IPS DF 4.7 (cell line): ENCODE results near the gene RAPGEF5.

Experiments used
- DNase-seq: peaks from one replicate; pipeline ENCODE4 v3.0.0-alpha.2; 2013; ENCODE audit warnings: low spot score; ENCODE audit errors: extremely low read depth

Gene RAPGEF5

DNA sequence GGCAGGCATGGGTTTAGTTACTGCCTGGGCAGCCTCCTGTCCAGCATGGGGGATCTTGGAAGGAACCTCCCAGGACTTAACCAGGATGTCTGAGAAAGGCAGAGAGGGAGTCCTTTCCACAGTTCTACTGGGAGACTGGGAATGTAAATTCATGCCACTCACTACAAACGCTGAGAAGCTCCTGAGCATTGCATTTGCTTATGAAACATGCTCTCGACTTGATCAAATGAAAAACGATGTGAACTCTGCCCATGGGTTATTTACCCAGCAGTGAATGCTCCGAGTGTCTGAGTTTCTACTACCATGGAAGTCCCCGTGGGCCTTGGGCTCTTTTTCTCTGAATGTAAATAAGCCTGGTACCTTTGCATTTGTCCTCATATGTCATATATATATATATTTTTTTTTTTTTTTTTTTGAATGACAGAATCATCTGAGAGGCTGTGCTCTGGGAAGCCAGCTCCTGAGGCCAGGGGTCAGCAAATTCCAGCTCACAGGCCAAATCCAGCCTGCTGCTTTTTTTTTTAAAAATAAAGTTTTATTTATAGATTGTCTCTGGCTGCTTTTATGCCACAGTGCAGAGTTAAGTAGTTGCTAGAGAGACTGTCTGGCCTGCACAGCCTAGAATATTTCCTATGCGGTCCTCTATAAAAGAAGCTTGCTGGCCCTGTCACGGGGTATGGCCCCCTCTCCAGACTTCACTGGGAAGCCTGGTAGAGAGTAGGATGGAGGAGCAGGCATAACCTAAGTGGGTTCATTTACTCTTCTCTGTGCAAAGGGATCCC, 21.4 kb upstream of the RAPGEF5 start:
- no peak for DNase-seq

DNA sequence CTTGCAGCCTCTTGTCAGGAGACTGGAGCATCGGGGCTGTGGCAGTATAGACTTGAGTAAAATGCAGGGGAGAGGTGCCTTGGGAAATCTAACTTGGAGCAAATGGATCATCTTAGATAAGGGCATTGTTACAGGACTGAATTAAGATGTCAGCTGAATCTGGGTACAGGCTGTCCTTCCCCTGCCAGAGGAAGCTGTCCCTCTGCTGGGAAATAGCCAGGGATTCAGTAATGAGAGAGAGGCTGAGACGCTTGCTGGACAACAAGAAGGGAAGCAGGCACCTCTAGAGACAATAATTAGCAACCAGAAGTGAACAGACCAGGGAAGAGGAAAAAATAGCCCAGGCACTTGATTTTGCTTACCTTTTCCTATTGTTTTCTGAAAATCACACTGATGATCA, 20.7 kb upstream of the RAPGEF5 start:
- no peak for DNase-seq

DNA sequence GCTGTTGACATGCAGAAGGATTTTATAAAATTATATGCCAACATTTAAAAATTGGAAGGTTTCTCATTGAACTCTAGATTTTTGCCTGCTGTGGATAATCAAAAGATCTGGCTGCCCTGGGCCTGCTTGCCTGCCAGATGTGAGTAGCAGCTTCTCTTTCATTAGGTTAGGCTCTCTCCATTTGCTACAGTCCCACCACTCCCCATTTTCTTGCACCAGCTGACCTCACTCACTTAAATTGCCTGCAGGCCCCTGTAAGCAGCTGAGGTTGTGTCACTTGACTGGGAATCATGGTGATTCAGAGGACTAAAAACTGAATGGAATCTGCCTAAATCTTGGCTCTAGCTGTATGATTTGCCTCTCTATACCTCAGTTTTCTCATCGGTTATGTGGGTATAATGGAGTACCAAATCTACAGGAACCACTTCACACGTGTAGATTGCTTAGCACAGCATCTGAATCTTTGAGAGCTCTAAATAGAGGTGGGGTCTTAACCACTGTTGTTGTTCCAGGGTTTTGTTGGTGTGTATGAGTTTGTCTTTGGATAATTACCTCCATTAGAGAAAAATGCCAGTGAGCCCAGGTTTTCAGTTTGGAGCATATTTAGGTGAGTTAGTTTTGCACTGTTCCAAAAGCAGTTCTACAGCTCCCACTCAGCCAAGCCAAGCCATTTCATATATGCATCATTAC, 18.6 kb upstream of the RAPGEF5 start:
- no peak for DNase-seq

DNA sequence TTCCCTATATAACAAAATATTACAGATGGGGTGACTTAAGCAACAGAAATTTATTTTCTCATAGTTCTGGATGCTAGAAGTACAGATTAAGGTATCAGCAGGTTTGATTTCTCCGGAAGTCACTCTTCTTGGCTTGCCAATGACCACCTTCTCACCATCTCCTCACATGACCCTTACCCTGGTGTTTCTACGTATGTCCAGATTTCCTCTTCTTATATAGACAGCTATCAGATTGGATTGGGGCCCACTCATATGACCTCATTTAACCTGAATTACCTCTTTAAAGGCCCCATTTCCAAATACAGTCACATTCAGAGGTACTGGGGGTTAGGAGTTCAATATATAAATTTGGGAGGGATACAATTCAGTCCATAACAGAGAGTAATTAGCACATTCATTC, 17.0 kb upstream of the RAPGEF5 start:
- DNase-seq, result no peak

DNA sequence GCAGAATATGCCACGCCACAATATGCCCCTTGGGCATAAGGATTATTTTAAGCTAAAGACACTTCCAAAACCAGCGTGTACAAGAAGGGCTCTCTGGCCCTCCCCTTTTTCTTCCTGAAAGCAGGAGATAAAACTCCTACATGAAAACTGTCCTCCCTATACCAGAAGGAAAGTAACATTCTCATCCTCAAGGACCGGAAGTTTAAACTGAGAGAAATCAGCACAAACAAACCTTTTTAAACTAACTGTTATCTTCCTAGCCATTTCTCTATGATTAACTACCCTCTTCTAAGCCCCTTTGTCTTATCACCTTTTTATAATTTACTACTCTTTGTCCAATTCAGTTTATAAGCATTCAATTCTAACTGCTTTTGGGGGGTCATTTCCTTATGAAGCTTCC, 16.4 kb upstream of the RAPGEF5 start:
- no peak for DNase-seq

DNA sequence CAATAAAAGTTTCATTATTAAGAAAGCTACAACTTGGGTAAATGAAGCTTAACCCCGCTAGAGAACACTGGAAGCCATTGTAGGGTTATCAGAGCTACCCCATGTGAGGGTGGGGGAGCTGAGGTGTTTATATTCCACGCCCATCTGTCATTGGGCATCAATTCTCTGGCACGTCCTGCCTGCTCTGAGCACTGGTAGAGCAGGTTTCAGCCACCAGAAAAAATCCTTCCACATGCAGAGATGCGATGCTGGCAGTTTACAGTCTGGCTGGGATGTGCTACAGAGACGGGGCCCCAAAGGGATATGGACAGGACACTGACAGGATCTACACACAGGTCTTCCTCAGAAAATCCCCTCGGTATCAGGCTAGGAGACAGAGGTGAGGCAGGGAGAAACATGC, 15.9 kb upstream of the RAPGEF5 start:
- DNase-seq, result no peak

DNA sequence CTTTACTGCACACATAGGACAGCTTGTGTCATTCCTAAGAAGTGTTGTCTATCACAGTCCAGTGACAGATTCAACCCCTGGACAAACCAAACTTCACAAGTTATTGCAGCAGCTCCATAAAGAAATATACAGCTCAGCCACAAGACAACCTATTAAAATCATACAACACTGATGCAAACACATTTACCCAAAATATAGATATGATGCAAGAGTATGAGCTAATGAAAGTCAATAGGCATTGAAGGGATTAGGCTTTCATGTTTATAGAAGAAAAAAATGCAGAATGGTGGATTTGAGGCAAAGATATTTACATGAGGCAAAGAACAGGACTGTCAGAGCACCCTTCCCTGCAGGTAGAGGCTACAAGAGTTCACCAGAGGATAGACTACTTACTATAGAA, 14.9 kb upstream of the RAPGEF5 start:
- DNase-seq, result no peak

DNA sequence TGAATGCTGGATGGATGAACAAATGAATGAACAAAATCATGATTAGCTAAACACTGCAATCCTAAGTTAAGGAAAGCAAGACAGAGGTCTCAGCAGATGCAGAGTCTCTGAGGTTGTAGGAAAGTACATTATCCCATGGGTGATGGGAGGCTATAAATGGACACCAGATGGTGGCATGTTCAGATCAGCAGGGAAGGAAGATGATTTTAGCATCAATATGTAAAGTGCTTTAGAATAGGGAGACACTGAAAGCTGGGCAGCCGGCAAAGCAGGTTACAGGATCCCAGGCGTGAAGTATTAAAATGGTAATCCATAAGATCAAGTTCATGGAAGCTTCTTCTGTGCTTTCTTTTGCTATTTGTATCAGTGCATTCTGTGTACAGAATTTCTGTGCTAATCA, 7.9 kb upstream of the RAPGEF5 start:
- DNase-seq, result no peak

DNA sequence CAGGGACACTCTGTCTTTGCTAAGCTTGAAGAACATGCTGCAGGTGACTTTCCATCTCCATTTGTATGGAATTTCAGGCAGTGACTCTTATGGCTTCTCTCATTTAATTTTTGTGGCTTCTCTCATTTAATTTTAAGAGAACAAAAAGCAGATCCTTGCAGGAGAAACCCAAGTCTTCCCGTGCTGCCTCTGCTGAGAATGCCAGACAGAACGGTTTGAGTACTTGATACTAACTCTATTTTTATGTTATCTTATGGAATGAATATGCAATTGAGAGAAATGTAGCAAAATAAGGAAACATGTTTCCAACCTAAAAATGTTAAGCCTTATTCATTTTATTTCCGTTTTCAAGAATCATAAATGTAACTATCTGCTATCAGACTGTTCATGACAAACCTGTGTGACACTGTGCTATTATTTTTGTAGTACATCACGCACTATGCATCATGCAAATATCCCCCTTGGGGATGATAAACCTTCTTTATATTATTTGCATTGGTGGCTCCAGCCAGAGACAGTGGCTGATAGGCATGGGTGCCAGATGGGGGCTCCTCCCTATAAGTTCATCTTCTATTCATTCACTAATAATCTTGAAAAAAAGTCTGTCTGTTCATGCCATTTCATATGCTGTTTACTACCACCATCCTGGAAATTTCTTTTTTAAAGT, 6.9 kb upstream of the RAPGEF5 start:
- no peak for DNase-seq

DNA sequence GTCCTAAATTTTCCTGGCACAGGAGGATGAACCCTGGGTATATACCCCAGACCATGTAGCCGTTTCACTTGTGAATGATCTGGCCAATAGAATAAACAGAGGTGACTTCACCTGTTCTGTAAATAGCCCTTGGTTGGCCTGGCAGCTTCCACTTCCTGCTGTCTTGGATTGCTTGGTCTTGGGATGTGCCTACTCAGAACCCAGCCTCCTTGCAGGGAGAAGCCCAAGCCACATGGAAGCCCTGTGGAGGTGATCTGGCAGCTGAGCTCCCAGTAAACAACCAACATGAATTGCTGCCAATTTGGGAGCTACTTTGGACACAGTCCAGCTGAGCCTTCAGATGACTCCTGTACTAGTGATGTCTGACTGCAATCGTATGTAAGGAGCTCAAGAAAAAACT, 4.8 kb upstream of the RAPGEF5 start:
- no peak for DNase-seq

DNA sequence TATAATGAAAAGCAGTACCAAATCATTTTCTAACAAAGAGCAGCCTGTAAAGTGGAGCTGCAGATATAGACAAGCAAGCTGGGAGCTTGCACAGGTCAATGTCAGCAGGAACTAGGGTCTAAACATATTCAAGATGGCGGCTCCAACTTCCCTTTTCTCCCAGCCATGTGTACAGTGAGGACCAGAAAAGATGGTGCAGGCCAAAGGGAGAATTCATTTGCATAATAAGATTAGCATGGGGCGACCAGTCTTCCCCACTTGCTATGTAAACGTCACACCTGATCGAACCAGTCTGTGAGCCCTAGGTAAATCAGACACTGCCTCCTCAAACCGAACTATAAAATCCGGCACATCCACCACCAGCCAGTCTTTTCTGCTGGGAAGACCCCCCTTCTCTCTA, 4.4 kb upstream of the RAPGEF5 start:
- no peak for DNase-seq

DNA sequence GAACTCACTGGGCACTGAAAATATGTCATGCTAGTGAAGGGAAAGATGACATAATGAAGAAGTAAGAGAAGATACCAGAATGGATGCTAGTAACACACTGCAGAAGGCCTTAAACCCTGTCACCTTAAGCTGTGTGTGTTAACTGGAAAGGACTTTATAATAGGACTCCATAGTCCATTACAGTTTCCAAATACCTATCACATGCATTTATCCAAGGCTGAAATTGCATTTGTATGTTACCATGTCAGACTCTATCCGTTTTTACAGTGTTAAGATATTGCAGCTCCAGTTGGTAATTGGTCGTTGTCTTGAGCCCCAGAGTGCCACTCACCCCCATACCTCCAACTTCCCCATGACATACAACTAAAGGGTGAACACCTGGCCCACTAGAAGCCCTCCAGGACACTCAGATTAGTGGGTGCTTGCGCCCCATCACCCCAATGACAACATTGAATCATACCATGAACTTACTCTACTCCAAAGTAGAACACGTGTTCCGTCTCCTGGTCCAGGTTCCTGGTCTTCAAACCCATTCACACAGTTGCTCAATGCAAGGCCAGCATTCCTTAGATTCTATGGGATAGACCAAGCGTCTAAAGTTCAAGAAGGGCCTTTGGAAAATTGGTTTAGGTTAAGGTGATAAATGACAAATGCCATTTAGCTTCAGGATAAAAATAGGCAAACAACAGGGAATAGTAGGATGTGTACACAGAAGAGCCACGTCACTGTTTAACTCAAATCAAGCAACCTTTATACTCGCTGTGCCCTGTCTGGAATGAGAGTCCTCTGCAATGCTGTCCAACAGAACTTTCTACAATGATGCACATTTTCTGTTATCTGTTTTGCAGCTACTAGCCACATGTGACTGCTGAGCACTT, 2.1 kb upstream of the RAPGEF5 start:
- no peak for DNase-seq

DNA sequence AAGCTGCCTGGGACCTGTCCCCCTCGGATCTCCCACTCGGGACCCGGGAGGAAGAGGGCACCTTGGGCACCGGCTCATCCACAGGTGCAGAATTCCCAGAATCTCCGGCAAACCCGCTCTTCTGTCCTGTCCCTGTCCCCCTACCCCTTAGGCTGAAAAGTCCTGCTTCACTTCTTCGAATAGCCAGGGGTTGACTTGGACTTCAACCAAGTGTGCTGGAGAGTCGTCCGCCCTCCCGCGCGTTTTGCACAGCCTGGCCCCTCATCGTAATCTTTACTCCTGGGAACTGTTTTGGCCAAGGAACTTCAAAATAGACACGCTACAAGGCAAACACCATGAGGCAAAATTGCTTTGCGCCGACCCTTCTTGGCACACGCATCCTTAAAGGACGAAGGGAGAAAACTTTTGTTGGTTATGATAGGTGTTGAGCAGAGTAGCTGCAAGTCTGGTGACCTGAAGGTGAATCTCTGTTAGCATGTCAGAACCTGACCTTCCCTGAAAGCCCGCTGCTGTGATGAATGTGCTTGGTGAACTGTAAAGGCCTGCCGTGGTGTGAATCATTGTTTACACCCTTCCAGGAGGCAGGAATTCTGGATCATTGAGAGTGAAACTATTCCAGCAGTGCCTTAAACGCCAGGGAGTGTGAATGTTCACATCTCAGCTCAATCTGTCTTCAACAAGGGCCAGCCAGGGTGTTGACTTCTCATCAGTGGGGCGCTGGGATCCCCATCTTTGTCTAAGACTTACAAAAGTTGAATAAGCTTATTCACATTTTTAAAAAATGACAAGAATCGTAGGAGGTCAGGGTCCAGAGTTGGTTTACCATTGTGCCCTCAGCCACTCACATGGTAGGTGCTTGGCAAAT, 589 bp upstream of the RAPGEF5 start:
- no peak for DNase-seq

DNA sequence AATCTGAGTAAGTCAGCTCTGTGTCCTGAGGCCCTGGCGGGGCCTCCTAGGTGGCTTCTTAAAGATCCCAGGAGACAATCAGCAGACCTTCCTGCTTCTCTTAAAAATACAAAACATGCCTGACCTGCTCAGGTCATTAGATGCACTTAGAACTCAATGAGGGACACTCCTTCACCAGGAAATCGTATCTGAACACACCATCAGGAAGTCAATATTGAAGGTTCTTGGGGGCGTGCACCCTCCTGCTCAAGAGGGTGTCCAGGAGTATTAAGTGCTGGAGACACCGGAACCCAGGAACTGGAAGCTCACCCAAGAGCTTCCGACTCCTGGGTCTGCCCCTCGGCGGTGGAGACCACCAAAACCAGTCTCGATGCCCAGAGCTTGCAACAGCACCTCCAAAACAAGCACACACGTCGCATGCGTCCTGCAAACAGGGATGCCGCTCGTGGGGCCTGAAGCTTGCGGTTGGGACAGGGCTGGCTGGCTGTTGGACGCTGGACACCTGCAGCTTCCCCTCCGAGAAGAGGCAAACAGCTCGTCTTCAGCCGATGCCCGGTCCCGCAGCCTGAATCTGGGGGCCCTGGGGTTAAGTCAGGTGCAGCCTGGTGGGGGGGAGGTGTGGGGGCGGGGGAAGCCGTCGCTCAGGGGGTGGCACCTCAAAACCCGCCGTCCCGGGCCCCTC, 803 bp downstream of the RAPGEF5 start:
- DNase-seq, result no peak

DNA sequence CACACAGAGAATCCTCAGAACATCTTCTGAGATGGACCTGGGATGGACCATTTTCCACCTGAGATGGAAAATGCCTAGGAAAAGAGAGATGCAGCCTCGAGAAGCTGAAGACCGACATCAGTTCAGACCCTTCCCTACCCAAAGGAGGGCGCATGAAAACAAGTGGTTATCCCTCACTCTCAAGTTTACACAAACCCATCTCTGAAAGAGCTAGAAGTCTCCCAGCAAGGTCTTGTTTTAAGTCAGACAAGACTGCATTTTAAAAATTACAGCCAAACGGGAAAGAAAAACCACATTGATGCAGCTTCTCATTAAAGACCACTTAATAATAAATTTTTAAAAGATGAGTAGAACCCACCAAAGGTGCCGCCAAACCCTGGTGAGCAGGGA, 1.3 kb downstream of the RAPGEF5 start:
- DNase-seq, result no peak

DNA sequence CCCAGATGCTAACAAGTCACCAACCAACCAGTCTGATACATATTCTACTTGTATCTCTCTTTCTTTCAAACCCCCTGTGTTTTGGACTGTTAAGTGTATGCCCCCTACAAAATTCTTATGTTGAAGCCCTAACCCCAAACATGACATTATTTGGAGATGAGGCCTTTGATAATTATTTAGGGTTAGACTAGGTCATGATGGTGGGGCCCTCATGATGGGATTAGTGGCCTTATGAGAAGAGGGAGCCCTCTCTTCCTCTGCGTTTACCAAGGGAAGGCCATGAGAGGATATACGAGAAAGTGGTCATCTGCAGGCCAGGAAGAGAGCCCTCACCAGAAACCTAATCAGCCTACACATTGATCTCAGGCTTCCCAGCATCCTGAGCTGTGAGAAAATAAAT, 2.5 kb downstream of the RAPGEF5 start:
- DNase-seq, result no peak

DNA sequence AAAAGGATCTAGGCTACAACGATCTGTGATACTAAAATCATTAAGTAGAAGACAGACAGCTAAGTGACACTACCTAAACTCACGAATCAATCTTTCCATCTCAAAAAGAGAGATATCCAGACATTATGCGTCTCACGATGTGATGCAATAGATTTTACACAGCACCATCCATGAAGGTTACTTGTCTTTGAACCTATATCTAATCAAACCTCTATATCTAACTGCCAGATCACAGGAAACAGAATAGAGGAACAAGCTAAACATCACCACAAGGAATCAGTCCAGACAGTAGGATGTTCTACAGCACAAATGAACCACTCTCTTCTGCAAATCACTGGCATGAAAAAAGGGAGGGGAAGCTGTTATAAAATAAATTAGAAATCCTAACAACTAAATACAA, 4.1 kb downstream of the RAPGEF5 start:
- DNase-seq, result no peak

DNA sequence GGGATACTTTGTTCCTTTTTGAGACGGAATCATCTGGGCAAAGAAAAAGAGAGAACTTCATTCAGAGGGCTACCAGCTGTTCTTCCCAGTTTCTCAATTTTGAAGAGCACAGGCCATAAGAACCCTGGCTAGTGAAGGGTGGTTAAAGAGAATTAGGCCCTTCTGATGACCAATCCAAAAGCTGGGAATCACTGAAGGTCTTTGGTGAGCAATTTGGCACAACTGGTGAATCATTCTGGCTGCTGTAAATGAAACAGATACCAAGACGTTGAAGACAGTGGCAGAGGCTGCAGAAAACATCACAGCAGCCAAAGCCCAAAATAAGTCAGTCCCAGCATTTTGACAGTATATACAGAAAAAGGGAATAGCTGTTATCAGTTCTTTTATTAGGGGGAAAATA, 5.1 kb downstream of the RAPGEF5 start:
- DNase-seq, result no peak

DNA sequence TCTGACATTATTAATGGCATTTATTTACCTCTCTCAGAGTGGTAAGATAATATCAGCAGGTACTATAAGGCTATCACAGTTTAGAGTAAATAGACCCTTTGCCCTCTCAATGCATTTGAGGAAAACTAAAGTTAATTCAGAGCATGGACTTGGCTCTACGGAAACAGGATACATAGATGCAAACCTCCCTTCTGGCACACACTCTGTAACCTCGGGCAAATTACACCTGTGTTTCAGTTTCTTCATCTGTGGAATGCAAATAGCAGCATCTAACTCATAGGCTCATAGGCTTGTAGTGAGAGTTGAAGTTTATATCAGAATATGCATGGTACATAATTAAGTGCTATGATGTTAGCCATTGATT, 5.6 kb downstream of the RAPGEF5 start:
- no peak for DNase-seq
